NCI-H774 (cell line): ENCODE results near the gene PTPRS.

Experiments used
- DNase-seq: peaks from one replicate; lab custom pipeline; 2025; lab: John Stamatoyannopoulos, UW

PTPRS gene

GRCh38 chr19:5355076-5355475 is 14.5 kb upstream of the PTPRS start:
- DNase-seq: no peak

- no peak for DNase-seq
These were observed 13.8 kb upstream of the PTPRS start for GRCh38 chr19:5354403-5354802.

DNA sequence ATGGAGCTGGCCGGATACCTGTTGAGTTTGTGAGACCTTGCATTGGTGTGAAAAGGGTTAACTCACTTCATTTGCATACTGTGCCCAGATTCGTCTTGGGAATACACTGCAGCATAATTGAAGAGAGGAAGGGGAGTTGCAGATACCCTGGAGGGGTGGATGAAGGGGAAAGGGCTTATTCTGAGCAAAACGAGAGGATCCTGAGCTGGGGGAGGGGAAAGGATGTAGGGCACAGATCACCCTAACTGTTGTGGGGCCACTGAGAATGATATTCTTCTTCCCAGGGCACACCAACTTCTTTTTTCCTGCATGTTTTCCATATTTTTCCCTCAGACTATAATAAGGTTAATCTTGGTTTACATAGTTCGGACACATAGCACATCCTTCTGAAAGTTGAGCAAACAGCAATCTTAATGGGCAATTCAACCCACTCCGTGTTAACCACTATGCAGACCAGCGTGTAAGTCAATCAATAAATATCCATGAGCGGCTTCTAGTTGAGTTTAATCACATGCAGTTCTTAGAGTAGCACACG is 11.7 kb upstream of the PTPRS start:
- no peak for DNase-seq

DNA sequence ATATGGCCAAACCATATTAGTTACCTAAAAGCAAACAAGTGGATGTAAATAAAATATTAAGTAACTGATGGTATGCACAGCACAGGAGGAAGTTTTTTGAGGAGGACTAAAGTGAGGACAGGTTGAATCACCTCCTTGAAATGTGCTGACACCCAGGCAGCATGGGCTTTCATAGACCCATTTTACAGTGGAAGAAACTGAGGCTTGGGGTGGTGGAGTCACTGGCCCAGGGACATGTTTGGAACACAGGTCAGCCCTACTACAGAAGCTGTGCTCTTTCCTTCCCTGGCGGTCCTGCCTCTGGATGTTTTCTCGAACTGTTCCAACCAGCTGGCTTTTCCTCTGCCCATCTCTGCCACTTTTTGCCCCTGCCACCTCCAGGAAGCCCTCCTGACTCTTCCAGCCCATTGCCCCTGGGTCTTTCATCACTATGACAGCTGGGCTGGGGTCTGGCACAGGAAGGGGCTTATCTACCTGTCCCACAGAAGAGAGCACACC is 11.2 kb upstream of the PTPRS start:
- DNase-seq: no peak

DNA sequence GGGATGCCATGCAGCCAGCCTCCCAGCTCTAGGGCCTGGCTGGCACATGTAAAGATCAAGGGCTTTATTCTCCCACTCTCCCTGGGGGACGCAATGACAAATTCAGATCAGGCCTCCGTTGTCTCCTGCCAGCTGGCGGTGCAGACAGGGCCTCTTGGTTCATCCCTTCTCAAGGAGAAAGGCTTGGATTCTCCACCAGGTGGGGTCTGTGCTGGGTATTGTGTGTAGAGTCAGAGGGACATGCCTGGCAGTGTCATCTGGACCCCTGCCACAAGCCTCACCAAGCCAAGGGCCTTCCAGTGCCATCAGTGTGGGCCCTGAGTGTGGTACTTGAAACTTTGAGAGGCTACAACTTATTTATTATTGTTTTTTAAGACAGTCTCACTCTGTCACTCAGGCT is 8.4 kb upstream of the PTPRS start:
- DNase-seq: no peak

- DNase-seq: no peak
These were observed 5.3 kb upstream of the PTPRS start for GRCh38 chr19:5345895-5346386.

GRCh38 chr19:5343848-5344247 is 3.2 kb upstream of the PTPRS start:
- no peak for DNase-seq

DNA sequence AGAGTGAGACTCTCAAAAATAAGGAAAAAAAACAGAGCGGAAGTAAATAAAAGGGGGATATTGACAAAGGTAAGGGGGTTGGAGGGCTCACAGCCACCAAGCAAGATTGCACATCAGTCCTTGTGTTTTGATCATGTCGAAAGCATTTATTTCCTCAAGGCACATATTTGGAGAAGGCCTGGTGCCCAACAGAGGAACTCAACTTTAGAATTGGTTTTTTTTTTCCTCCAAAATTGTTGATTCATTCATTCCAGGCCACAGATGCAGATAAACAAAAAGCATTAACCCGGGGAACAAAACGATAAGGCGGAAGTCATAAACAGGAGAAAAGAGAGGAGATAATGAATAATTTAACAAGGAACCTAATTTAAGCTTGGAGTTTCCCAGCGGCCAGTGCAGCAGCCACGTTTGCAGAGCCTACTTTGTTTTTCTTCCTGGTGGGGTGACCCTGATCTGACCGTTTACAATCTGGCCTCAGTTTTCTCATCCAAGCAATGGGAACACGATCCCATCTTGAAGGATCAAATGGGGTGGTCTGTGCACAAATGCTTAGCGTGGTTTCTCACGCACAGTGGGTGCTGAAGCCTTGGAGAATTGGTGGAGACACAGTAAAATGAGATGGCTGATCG is 2.1 kb upstream of the PTPRS start:
- no peak for DNase-seq

DNA sequence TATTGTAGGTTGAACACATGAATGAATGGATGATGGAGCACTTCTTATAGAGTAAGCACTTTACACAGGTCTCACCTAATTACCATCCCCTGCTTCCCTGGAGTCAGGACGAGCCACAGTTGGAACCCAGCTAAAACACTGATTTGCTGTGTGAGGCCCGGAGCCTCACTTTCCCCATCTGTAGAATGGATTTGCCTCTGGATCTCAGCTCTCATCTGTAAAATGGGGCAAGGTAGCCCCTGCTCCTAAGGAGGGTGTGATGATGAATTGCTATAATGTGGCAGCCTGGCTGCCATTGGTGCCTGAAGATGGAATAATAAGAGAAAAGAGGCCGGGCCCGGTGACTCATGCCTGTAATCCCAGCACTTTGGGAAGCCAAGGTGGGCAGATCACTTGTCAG is 1.4 kb upstream of the PTPRS start:
- DNase-seq: no peak

- DNase-seq: no peak
These were observed 822 bp upstream of the PTPRS start for GRCh38 chr19:5341448-5341820.

DNA sequence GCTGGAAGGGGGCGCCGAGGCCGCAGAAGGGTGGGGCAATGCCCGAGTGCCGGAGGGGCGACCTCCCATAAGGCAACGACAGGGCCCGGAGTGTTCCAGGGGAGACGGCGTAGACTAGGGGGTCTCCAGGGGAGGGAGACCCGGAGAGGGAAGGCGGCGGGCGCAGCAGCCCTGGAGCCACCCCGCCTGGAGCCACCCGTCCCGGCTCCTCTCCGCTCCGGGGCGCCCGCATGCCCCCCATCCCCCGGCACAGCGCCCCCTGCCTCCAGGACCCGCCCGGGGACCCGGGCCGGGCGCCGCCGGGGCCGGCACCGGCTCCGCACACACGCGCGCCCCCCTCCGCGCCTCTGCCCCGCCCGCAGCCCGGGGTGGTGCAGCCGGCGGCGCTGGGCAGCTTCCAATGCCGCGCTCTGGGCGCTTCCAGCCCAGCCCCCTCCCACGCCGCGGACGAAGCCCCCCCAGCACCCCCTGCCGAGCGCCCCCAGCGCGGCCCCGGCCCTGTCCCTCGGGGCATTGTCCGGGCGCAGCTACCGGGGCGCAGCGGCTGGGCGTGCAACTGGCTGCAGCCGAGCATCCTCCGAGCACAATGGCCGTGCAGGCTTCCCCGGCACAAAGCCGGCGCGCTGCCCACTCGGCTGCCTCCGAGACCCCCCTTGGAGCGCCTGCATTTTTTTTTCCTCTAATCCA is 519 bp downstream of the PTPRS start:
- no peak for DNase-seq

DNA sequence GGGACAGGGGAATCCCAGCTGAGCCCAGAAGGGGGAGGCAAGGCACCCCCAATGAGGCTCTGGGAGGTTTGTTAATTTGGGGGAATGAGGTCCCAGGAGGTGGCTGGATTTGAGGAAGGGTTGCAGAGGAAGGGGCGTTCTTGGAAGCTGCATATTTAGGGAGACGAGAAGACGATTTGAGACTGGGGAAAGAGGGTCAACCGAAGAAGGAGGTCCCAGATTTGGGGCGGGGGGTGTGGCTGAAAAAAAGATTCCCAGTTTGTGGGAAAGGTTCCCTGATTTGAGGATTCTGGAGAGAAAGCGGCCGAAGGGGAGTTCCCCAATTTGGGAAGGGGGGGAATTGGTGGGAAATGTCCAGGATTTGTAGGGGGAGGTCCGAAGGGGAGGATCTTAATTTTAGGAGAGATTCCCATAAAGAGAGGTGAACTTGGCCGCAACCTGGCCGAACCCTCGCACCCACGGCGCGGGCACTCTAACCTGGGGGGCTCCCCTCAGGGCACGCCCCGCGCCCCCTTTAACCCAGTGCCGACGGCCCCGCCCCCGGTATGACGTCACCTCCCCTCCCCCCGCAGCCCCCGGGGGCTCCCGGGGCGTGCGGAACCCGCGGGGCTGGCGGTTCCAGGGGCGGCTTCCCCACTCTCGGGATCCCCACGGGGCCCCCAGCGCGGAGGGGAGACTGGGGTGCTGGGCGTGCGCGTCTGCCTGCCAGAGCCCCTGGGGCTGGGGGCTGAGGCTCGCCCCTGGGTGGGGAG is 1.2 kb downstream of the PTPRS start:
- DNase-seq: no peak

DNA sequence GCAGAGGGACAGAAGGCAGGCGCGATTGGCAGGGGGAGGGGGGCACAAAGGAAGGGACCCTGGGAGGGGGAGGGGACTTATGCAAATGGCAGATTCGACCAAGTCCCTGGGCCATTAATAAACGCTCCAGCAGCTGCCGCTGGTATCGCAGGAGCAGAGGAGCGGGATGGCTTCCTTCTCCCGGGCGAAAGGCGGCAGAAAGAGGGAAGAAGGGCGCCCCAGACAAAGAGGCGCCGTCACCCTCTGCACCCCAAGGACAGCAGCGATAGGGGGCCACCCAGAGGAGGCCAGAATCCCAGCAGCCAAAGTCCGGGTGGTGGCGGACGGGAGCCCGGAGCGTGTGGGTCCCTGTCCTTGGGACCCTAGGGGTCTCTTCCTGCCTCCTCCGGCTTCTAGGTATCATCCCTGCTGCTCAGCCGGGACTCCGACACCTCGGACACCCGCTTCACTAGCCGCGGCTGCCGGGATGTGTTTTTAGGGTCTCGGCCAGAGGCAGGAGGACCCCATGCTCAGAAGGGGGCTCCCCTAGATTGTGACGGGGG is 1.9 kb downstream of the PTPRS start:
- no peak for DNase-seq

- DNase-seq: no peak
These were observed 2.6 kb downstream of the PTPRS start for GRCh38 chr19:5337708-5338655.

DNA sequence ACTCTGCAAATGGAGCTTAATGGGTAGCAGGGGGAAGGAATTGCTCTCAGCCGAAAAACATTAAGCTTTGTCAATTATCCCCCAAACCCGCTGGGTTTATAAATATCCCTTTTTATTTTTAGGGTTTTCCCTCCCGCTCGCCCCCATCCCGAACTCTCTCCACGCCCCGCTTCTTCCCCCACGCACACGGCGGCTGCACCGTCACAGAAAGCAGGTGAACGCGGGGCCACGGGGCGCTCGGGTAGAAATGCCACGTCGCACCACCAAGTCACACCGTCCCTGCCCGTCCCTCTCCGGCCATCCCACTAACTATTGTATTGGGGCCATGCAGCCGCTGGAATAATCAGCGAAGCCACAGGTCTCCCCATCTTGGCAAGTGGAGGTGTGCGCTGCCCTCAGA is 3.5 kb downstream of the PTPRS start:
- no peak for DNase-seq

DNA sequence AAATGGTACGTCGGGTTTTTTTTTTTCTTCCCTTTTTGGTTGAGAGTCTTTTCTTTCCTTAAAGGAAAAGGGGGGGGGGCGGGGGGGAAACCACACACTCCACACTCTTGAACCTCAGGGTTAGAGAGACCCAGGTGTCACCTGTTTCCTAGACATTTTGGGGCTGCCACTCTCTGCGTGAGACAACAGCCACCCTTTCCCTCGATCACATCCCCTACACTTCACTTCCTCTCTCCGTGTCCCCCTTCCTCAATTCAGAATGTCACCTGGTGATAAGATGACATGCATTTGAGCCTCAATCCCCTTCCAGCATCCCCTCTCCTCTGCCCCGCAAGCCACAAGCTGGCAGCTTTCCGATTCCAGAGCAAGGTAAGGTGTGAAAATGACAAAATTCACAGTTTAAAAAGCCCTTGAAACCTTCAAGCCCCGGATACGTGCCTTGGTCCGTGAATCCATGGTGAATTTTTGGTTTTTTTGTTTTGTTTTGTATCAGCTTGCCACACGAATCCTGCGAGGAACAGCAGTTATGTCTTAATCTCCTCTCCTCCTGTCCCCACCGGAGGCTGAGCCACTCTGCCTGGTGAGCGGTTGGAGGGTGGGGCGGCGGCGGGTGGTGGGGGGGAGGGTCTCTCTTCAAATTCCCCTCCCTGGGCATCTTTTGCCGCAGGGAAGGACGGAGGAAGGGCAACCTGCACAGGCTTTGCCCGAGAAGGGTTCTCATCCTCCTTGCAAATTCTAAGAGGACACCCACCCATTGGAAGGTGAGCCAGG is 4.2 kb downstream of the PTPRS start:
- DNase-seq: no peak

DNA sequence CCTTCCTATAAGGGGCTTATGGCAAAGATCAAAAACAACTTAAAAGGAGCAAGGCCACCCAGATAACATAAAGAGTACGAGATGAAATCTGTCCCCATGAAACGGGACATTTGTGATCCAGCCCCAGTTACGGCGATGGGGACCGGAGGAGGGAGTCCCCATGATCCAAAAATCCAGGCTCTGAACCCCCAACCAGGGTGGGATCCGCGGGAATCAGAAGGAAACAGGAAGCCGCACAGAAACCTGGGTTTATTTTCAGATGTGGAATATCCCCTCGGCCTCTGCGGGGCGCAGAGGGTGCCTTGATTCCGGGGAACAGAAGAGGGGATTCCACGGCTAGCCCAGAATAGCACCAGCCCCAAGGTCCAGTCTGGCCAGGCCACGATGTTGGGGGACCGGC is 5.0 kb downstream of the PTPRS start:
- no peak for DNase-seq

GRCh38 chr19:5334824-5335500 is 5.7 kb downstream of the PTPRS start:
- no peak for DNase-seq

GRCh38 chr19:5334366-5334739 is 6.3 kb downstream of the PTPRS start:
- DNase-seq: no peak
